KMS-11 (cell line): ENCODE results near the gene JAML.
"Not testable (repeated sequence)": the region's sequence is repeated elsewhere in the genome, so short reads cannot be mapped to it uniquely, and the experiment has no call there.

ENCODE experiments used
- H2AFZ ChIP-seq: fragments of 200-600 bp; sonication (generic); 2 replicates; pipeline ENCODE4 v1.6.1; 2016; ENCODE audit warnings: antibody characterized with exemption, mixed run types, low read depth
- H3K27ac ChIP-seq: fragments of 200-600 bp; sonication (generic); 2 replicates; pipeline ENCODE4 v1.6.1; 2016; ENCODE audit warnings: mild to moderate bottlenecking, mixed run types
- H3K27me3 ChIP-seq: fragments of 200-600 bp; sonication (generic); 2 replicates; pipeline ENCODE4 v1.6.1; 2017; ENCODE audit warnings: mild to moderate bottlenecking, low read depth, mixed run types, moderate library complexity; ENCODE audit not compliant: insufficient read depth
- H3K36me3 ChIP-seq: fragments of 200-600 bp; sonication (generic); 2 replicates; pipeline ENCODE4 v1.6.1; 2017; ENCODE audit warnings: mild to moderate bottlenecking, mixed run types; ENCODE audit not compliant: insufficient read depth
- H3K4me1 ChIP-seq: fragments of 200-600 bp; sonication (generic); 2 replicates; pipeline ENCODE4 v1.6.1; 2016; ENCODE audit warnings: mild to moderate bottlenecking, low read depth, mixed run types; ENCODE audit not compliant: poor library complexity, severe bottlenecking
- H3K4me2 ChIP-seq: fragments of 200-600 bp; sonication (generic); 2 replicates; pipeline ENCODE4 v1.7.0; 2016; ENCODE audit warnings: mild to moderate bottlenecking, mixed run types
- H3K4me3 ChIP-seq: fragments of 200-600 bp; sonication (generic); IDR thresholded peaks from 2 replicates; pipeline ENCODE4 v1.6.1; 2017; ENCODE audit warnings: low read depth, low read length, mixed read lengths; ENCODE audit not compliant: insufficient read depth
- H3K79me2 ChIP-seq: fragments of 200-600 bp; sonication (generic); 2 replicates; pipeline ENCODE4 v1.6.1; 2016; ENCODE audit warnings: low read depth, mixed run types; ENCODE audit not compliant: insufficient read depth
- H3K9ac ChIP-seq: fragments of 200-600 bp; sonication (generic); 2 replicates; pipeline ENCODE4 v1.6.1; 2016; ENCODE audit warnings: mild to moderate bottlenecking, mixed run types
- H4K20me1 ChIP-seq: fragments of 200-600 bp; sonication (generic); 2 replicates; pipeline ENCODE4 v1.6.1; 2016; ENCODE audit warnings: mild to moderate bottlenecking, mixed run types; ENCODE audit not compliant: insufficient read depth
- TF ChIP-seq, protein P1 (sequence below): fragments of 200-600 bp; sonication (generic); conservative IDR thresholded peaks from 2 replicates; pipeline ENCODE4 v1.6.1; 2017; ENCODE audit warnings: low read depth, mild to moderate bottlenecking, antibody characterized with exemption, low read length, moderate library complexity, mixed read lengths

JAML gene

DNA sequence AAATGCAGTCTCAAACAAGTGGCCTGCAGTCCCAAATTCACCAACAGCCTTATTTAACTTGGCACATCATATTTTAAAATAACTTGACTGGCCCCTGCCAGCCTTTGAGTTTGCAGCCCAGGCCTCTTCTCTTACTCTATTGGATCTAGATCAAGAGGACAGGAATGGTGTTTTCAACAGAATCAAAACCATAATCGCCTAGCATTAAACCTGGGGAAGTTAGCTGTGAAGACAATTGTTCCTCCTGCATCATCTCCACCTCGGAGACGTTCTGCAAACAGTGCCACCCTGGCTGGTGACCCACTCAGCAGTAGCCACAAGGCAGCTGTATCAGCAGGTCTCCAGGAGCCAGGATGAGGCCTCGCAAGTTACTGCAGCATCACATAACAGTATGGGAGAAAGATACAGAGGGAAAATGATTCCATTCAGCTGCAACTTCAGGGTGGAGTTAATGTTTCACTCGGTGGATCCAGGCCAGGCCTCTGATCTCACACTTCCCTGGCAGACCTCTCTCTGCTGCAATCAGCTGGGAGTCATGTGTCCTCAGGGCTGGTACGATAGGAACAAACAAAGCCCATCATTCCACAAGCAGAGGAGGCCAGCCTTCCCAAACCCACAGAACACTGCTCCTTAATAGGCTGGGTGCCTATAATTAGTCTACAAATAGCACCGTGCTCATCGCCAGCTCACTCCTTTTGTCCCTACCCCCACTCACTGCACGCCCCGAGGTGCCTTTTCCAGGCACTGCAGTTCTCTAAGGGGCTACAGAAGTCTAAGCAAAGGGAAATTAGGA is 29.8 kb downstream of the JAML start:
- H3K4me3 ChIP-seq, result no peak overlapping the region
- no peak overlapping the region for H3K27ac ChIP-seq
- H3K9ac ChIP-seq, result no peak overlapping the region
- no peaks in the 10 kb centered on the region for H3K36me3 ChIP-seq
- TF ChIP-seq, protein P1, sequence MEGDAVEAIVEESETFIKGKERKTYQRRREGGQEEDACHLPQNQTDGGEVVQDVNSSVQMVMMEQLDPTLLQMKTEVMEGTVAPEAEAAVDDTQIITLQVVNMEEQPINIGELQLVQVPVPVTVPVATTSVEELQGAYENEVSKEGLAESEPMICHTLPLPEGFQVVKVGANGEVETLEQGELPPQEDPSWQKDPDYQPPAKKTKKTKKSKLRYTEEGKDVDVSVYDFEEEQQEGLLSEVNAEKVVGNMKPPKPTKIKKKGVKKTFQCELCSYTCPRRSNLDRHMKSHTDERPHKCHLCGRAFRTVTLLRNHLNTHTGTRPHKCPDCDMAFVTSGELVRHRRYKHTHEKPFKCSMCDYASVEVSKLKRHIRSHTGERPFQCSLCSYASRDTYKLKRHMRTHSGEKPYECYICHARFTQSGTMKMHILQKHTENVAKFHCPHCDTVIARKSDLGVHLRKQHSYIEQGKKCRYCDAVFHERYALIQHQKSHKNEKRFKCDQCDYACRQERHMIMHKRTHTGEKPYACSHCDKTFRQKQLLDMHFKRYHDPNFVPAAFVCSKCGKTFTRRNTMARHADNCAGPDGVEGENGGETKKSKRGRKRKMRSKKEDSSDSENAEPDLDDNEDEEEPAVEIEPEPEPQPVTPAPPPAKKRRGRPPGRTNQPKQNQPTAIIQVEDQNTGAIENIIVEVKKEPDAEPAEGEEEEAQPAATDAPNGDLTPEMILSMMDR, result no peak
- no peak overlapping the region for H3K4me2 ChIP-seq
- H3K27me3 ChIP-seq, result no peaks in the 10 kb centered on the region
- no peaks in the 10 kb centered on the region for H3K79me2 ChIP-seq
- H4K20me1 ChIP-seq, result no peaks in the 10 kb centered on the region
- H3K4me1 ChIP-seq, result peaks cover 4% of the 10 kb centered on the region
- H2AFZ ChIP-seq, result no peak overlapping the region

DNA sequence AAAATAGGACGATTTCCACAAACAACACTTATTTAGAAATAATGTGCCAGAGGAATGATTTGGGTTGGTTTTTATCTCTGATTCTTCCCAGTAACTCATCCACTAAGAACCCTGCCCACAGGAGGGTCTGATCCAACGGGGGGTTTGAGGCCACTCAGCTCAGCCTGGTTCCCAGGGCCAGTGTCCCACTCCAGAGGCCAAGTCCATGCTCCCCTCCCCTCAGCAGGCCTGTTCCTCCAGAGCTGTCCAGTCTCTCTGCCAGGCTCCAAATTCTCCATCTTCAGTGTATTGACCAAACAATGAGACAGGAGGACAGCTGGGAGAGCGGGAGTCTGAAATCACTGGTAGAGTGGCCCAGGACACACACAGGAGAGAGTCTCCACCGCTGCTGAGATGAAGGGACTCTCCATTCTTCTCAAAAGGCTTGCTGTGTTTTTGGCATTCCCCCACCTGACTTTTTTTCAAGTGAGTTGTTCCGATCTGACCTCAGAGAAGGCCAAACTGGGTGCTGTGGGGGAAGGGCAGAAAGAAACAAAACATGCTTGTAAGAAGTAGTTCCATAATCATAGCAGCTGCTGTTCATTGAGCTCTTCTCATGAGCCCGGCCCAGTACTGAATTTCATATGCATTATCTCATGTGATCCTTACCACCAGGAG is 30.8 kb downstream of the JAML start:
- no peak overlapping the region for H3K4me3 ChIP-seq
- no peaks in the 10 kb centered on the region for H3K36me3 ChIP-seq
- no peak overlapping the region for H3K9ac ChIP-seq
- peaks cover 4% of the 10 kb centered on the region for H3K4me1 ChIP-seq
- no peak overlapping the region for H3K4me2 ChIP-seq
- no peaks in the 10 kb centered on the region for H3K79me2 ChIP-seq
- no peaks in the 10 kb centered on the region for H3K27me3 ChIP-seq
- no peaks in the 10 kb centered on the region for H4K20me1 ChIP-seq
- no peak overlapping the region for H2AFZ ChIP-seq
- H3K27ac ChIP-seq, result no peak overlapping the region
- TF ChIP-seq, protein P1, result no peak

DNA sequence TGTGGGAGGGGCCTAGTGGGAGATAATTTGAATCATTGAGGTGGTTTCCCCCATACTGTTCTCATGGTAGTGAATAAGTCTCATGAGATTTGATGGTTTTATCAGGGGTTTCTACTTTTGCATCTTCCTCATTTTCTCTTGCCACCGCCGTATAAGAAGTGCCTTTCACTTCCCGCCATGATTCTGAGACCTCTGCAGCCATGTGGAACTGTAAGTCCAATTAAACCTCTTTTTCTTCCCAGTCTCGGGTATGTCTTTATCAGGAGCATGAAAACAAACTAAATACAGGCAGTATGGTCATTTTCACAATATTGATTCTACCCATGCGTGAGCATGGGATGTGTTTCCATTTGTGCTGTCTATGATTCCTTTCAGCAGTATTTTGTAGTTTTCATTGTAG is 32.0 kb downstream of the JAML start:
- not testable (repeated sequence) for H3K4me2 ChIP-seq, H3K27ac ChIP-seq, H3K36me3 ChIP-seq, H3K79me2 ChIP-seq, H4K20me1 ChIP-seq, H3K4me1 ChIP-seq, H3K9ac ChIP-seq, H2AFZ ChIP-seq, H3K4me3 ChIP-seq, H3K27me3 ChIP-seq

DNA sequence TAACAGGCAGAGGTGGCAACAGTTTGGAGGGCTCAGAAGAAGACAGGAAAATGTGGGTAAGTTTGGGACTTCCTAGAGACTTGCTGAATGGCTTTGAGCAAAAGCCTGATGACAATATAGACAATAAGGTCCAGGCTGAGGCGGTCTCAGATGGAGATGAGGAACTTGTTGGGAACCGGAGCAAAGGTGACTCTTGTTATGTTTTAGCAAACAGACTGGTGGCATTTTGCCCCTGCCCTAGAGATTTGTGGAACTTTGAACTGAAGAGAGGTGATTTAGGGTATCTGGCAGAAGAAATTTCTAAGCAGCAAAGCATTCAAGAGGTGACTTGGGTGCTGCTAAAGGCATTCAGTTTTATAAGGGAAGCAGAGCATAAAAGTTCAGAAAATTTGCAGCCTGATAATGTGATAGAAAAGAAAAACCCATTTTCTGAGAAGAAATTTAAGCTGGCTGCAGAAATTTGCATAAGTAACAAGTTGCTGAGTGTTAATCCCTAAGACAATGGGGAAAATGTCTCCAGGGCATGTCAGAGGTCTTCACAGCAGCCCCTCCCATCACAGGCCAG is 33.8 kb downstream of the JAML start:
- H2AFZ ChIP-seq, H3K4me2 ChIP-seq, H3K9ac ChIP-seq, H4K20me1 ChIP-seq, H3K4me1 ChIP-seq, H3K4me3 ChIP-seq, H3K27ac ChIP-seq, H3K79me2 ChIP-seq, H3K36me3 ChIP-seq, H3K27me3 ChIP-seq: not testable (repeated sequence)

DNA sequence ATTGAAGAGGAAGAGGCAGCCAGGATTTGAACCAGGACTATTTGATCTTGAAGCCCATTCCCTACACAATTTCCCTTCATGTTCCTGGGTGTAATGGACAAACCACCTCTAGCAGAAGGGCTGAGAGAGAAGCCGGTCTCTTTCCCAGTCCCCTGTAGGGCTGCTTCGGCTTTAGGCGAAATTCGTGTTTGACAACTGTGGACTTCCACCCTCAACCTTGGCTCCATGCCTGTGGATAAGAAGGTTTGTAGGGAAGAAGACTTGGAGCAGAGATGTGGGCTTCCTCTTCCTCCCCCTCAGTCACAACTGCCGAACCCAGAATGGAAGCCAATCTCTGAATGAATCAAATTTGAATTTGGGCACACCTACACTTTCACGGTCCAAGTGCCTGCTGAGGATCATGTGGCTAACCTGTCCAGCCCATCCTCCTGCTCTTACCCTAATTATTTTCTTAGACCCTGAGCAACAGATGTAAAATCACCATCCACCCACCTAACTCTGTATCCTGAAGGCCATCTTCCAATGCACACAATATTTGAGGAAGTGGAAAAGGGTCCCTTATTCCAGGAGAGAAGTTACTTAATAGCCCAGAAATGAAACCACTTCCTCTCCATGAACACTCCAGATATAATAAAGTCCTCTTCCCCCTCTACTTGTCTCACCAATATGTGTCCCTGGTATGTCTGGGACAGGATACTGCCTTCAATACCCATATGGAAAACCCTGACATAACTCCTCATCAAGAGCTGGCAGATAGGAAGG is 38.3 kb downstream of the JAML start:
- Histone ChIP-seq H3K4me3 (no peak overlapping the region), H3K9ac (no peak overlapping the region), H3K36me3 (no peaks in the 10 kb centered on the region), H3K79me2 (no peaks in the 10 kb centered on the region), H3K4me1 (no peaks in the 10 kb centered on the region), H2AFZ (no peak overlapping the region), H4K20me1 (no peaks in the 10 kb centered on the region), H3K27ac (no peak overlapping the region), H3K27me3 (no peaks in the 10 kb centered on the region), H3K4me2 (no peak overlapping the region)
- TF ChIP-seq, protein P1, result no peak
